DND-41 (cell line): ENCODE measurements around the gene XXYLT1.

Experiments used
- ATAC-seq: fragments of 200-7000 bp; cut with Tn5 transposase; 3 replicates; pipeline ENCODE4 v1.9.1; 2021; ENCODE audit warnings: low read depth; ENCODE audit not compliant: insufficient read depth
- DNase-seq: peaks from one replicate; pipeline ENCODE4 v3.0.0-alpha.2; 2020
- H2AFZ ChIP-seq: 2 replicates; pipeline ENCODE4 v1.6.0; 2012; ENCODE audit warnings: low read depth, low read length
- H3K27ac ChIP-seq: 2 replicates; pipeline ENCODE4 v1.5.1; 2012; ENCODE audit warnings: low read length, inconsistent platforms
- H3K27me3 ChIP-seq: fragments of 200-600 bp; sonication (generic); 2 replicates; pipeline ENCODE4 v1.6.0; 2012; ENCODE audit warnings: low read length, mild to moderate bottlenecking, inconsistent platforms; ENCODE audit not compliant: insufficient read depth, poor library complexity
- H3K36me3 ChIP-seq: 2 replicates; pipeline ENCODE4 v1.5.1; 2012; ENCODE audit warnings: low read length, inconsistent platforms; ENCODE audit not compliant: insufficient read depth
- H3K4me1 ChIP-seq: 2 replicates; pipeline ENCODE4 v1.5.1; 2012; ENCODE audit warnings: mild to moderate bottlenecking, low read length; ENCODE audit not compliant: insufficient read depth
- H3K4me2 ChIP-seq: 2 replicates; pipeline ENCODE4 v1.6.0; 2012; ENCODE audit warnings: mild to moderate bottlenecking, moderate library complexity, low read length, inconsistent platforms; ENCODE audit not compliant: insufficient read depth
- H3K4me3 ChIP-seq, 2 experiments: fragments of 200-600 bp in 1 of 2; shearing (Covaris generic) in 1 of 2; 2 replicates each; pipeline ENCODE4 v1.5.1; 2012 to 2016; ENCODE audit warnings: inconsistent platforms in 2 of 2, low read length in 2 of 2, mild to moderate bottlenecking in 2 of 2, low read depth in 1 of 2, moderate library complexity in 1 of 2
- H3K79me2 ChIP-seq: 2 replicates; pipeline ENCODE4 v1.6.0; 2012; ENCODE audit warnings: low read length, inconsistent platforms; ENCODE audit not compliant: insufficient read depth
- H3K9ac ChIP-seq: 2 replicates; pipeline ENCODE4 v1.6.0; 2012; ENCODE audit warnings: low read depth, mild to moderate bottlenecking, inconsistent platforms, low read length, moderate library complexity
- H3K9me3 ChIP-seq: 2 replicates; pipeline ENCODE4 v1.5.1; 2012; ENCODE audit warnings: low read length, moderate library complexity, mild to moderate bottlenecking, inconsistent platforms; ENCODE audit not compliant: insufficient read depth, severe bottlenecking
- H4K20me1 ChIP-seq: 2 replicates; pipeline ENCODE4 v1.6.0; 2012; ENCODE audit warnings: low read length; ENCODE audit not compliant: insufficient read depth
- EZH2 ChIP-seq: IDR thresholded peaks from 3 replicates; pipeline ENCODE4 v1.6.1; 2012; ENCODE audit warnings: borderline replicate concordance, low read depth, mild to moderate bottlenecking, moderate library complexity, low read length, inconsistent platforms; ENCODE audit not compliant: severe bottlenecking
- TF ChIP-seq, protein P1 (sequence below): IDR thresholded peaks from 2 replicates; pipeline ENCODE4 v1.5.1; 2012; ENCODE audit warnings: borderline replicate concordance, low read length, moderate library complexity, mild to moderate bottlenecking; ENCODE audit not compliant: poor library complexity, severe bottlenecking; ENCODE audit errors: extremely low read depth

The XXYLT1 gene

DNA sequence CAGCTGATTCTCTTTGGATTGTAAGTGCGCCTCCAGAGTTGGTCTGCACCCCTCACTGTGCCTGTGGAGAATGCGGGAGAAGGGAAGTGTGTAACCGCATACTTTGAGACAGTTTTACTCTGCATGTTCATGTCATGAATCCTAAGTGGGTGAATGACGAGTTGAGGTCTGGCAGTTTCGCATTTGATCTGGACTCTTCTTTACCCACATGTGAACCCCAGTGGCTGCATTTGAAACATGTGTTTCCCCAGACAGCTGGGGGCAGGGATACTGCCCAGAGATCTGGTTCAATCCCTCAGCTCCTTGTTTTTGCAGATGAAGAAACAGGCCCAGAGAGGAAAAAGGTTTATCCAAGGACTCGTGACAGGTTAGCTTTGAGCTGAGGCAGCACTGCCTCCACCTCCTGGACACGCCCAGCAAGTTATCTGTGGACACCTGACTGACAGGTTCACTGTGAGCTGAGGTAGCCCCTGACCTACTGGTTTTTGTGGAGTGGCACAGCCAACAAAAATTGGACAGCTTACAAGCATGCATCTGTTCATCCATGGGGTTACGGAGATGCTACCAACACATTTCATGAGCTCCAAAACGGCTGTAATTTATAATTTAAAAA, 207.3 kb downstream of the XXYLT1 start:
- no peak overlapping the region for H2AFZ ChIP-seq
- H3K9ac ChIP-seq = no peak overlapping the region
- no peaks in the 10 kb centered on the region for H3K79me2 ChIP-seq
- H3K36me3 ChIP-seq = peaks cover 6% of the 10 kb centered on the region; the same call in 1 of the 2 replicates
- H3K4me2 ChIP-seq = no peak overlapping the region
- H4K20me1 ChIP-seq = no peaks in the 10 kb centered on the region
- ATAC-seq (no peak), DNase-seq (no peak)
- H3K4me3 ChIP-seq = no peak overlapping the region
- TF ChIP-seq, protein P1, sequence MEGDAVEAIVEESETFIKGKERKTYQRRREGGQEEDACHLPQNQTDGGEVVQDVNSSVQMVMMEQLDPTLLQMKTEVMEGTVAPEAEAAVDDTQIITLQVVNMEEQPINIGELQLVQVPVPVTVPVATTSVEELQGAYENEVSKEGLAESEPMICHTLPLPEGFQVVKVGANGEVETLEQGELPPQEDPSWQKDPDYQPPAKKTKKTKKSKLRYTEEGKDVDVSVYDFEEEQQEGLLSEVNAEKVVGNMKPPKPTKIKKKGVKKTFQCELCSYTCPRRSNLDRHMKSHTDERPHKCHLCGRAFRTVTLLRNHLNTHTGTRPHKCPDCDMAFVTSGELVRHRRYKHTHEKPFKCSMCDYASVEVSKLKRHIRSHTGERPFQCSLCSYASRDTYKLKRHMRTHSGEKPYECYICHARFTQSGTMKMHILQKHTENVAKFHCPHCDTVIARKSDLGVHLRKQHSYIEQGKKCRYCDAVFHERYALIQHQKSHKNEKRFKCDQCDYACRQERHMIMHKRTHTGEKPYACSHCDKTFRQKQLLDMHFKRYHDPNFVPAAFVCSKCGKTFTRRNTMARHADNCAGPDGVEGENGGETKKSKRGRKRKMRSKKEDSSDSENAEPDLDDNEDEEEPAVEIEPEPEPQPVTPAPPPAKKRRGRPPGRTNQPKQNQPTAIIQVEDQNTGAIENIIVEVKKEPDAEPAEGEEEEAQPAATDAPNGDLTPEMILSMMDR = no peak
- no peak for TF ChIP-seq EZH2
- no peaks in the 10 kb centered on the region for H3K9me3 ChIP-seq
- no peaks in the 10 kb centered on the region for H3K4me1 ChIP-seq
- no peaks in the 10 kb centered on the region for H3K27me3 ChIP-seq
- H3K27ac ChIP-seq = no peak overlapping the region

DNA sequence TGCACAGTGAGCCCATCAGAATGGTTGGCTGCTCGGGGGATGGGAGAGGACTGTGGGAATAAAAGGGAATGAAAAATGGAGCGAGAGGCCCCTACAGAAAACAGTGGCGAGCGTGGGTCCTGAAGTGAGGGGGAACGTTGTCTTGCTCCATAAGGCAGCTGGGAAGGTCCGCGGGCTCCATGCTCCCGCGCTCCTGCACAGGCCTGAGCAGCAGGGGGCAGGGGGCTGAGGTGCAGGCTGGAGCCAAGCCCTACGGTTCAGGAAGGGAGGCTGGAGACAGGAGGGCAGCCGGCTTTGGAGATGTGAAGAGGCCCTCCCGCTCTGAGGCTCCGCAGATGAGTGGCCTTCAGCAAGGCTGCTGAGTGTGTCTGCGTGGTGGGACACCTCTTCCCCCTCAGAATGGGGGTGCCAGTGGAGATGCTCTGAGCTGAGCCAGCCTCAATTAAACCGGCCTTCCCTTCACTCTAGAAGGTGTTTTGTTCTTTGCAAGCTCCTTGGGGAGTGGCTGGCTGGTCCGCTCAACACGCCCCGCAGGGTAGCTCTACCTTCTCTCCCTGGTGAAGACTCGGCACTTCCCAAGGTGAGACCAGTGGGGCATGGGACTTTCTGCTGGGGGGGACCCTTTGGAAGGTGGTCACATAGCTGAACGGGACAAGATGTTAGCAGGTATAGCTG, 208.0 kb downstream of the XXYLT1 start:
- no peak overlapping the region for H3K4me3 ChIP-seq
- H3K36me3 ChIP-seq = peaks cover 4% of the 10 kb centered on the region; the same call in 1 of the 2 replicates
- no peak for DNase-seq
- no peaks in the 10 kb centered on the region for H3K9me3 ChIP-seq
- TF ChIP-seq EZH2 = no peak
- TF ChIP-seq, protein P1 = no peak
- no peaks in the 10 kb centered on the region for H3K4me1 ChIP-seq
- H3K79me2 ChIP-seq = no peaks in the 10 kb centered on the region
- no peak overlapping the region for H3K27ac ChIP-seq
- H2AFZ ChIP-seq = no peak overlapping the region
- no peak for ATAC-seq
- H3K9ac ChIP-seq = no peak overlapping the region
- H3K27me3 ChIP-seq = no peaks in the 10 kb centered on the region
- no peaks in the 10 kb centered on the region for H4K20me1 ChIP-seq
- no peak overlapping the region for H3K4me2 ChIP-seq

DNA sequence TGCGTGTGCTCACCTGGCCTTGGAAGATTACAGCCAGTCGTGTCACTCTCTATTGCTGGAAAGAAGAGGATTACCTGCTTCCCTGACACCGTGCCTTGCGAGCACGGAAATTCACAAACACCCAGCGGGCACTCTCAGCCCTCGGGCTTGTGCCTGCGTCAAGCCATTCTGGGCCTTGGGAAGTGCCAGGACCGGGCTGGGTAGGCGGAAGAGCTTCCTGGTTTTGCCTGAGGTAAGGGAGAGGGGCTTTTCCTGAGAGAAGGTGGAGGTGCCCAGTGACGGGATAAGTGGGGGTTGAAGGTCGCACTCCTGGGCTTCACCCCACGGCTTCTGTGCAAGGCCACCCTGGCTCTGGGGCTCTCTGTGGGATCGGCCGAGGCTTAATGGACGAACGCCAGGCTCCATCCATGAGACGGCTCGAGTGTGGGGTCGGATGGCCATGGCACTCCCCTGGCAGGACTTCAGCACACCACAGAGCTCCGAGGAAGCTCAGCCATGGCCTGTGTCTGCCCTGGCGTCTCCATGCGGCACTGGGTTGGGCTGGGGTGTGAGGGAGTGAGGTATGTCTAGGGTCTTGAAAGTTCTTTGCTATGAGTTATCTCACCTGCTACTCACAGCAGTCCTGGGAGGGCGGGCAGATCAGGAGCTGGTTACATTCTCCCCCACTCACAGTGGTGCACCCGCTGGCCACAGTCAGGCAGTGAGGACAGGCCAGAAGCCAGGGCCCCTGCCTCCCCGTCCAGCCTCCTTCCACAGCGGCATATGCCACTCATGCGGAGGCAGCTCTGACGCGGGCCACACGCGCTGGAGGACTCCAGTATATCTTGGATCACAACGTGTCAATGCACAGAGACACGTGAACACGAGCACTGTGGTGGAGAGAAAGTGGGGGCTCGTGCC, 209.0 kb downstream of the XXYLT1 start:
- H3K4me2 ChIP-seq = no peak overlapping the region
- H3K36me3 ChIP-seq = no peaks in the 10 kb centered on the region
- H3K4me3 ChIP-seq = no peak overlapping the region
- H4K20me1 ChIP-seq = no peaks in the 10 kb centered on the region
- no peak overlapping the region for H3K9ac ChIP-seq
- H2AFZ ChIP-seq = no peak overlapping the region
- no peaks in the 10 kb centered on the region for H3K79me2 ChIP-seq
- H3K4me1 ChIP-seq = no peaks in the 10 kb centered on the region
- ATAC-seq = no peak
- TF ChIP-seq, protein P1 = no peak
- TF ChIP-seq EZH2 = no peak
- H3K9me3 ChIP-seq = no peaks in the 10 kb centered on the region
- no peak for DNase-seq
- no peaks in the 10 kb centered on the region for H3K27me3 ChIP-seq
- no peak overlapping the region for H3K27ac ChIP-seq
